Smooth muscle cell (in vitro differentiated cells): ENCODE data around the gene SCAND1. TPM values are rescaled to one million over a fixed set of nuclear protein-coding genes. Genes with fewer than 3 reads are reported as not detected.

ENCODE experiments used
- DNase-seq: peaks from one replicate; lab custom pipeline; 2025; ENCODE audit not compliant: unreplicated experiment; lab: John Stamatoyannopoulos, UW
- H2AFZ ChIP-seq: fragments of 200-600 bp; sonication (generic); 2 replicates; pipeline ENCODE4 v1.6.0; 2016; ENCODE audit warnings: antibody characterized with exemption, low read depth, mild to moderate bottlenecking
- H3F3A ChIP-seq: fragments of 200-600 bp; sonication (generic); 2 replicates; pipeline ENCODE4 v1.6.0; 2017; ENCODE audit warnings: antibody characterized with exemption, low read depth
- H3K27ac ChIP-seq: fragments of 200-600 bp; sonication (generic); 2 replicates; pipeline ENCODE4 v1.5.1; 2016; ENCODE audit warnings: low read depth, mild to moderate bottlenecking
- H3K27me3 ChIP-seq: fragments of 200-600 bp; sonication (generic); 2 replicates; pipeline ENCODE4 v1.6.1; 2016; ENCODE audit warnings: low read depth, mild to moderate bottlenecking
- H3K36me3 ChIP-seq: fragments of 200-600 bp; sonication (generic); 2 replicates; pipeline ENCODE4 v1.5.1; 2016; ENCODE audit warnings: low read depth
- H3K4me1 ChIP-seq: fragments of 200-600 bp; sonication (generic); 2 replicates; pipeline ENCODE4 v1.5.1; 2016; ENCODE audit warnings: low read depth
- H3K4me2 ChIP-seq: fragments of 200-600 bp; sonication (generic); 2 replicates; pipeline ENCODE4 v1.6.0; 2016; ENCODE audit warnings: mild to moderate bottlenecking
- H3K4me3 ChIP-seq: fragments of 200-600 bp; sonication (generic); 2 replicates; pipeline ENCODE4 v1.5.1; 2016; ENCODE audit warnings: mild to moderate bottlenecking
- H3K79me2 ChIP-seq: fragments of 200-600 bp; sonication (generic); 2 replicates; pipeline ENCODE4 v1.6.0; 2016; ENCODE audit warnings: low read depth, mild to moderate bottlenecking
- H3K9ac ChIP-seq: fragments of 200-600 bp; sonication (generic); 2 replicates; pipeline ENCODE4 v1.6.0; 2016; ENCODE audit warnings: low read depth
- H3K9me3 ChIP-seq: fragments of 200-600 bp; sonication (generic); replicated peaks from 2 replicates; pipeline ENCODE4 v1.5.1; 2016; ENCODE audit warnings: low read depth
- H4K20me1 ChIP-seq: fragments of 200-600 bp; sonication (generic); 2 replicates; pipeline ENCODE4 v1.6.0; 2016; ENCODE audit warnings: low read depth
- CTCF ChIP-seq: fragments of 200-600 bp; sonication (generic); IDR thresholded peaks from 2 replicates; pipeline ENCODE4 v1.5.1; 2017; ENCODE audit warnings: borderline replicate concordance, mild to moderate bottlenecking, antibody characterized with exemption; ENCODE audit not compliant: insufficient read depth, poor library complexity, severe bottlenecking
- WGBS: methylation state at CpG from one replicate; pipeline ENCODE4 v1.1.7; 2016; ENCODE audit warnings: low lambda C conversion rate; 5-methylcytosine and 5-hydroxymethylcytosine counted together
- polyA plus RNA-seq: library from polyadenylated mRNA; unstranded; fragments of >200 nt; fragmentation: Nextera tagmentation; extraction: Ambion mirVana; gene quantifications from 2 replicates; pipeline ENCODE4 v1.2.1, GENCODE V29; 2016
- small RNA-seq: library from RNA; depleted of rRNA; stranded (forward); fragments of <200 nt; gene quantifications from one replicate; pipeline ENCODE3, GENCODE V24; 2014
- total RNA-seq: library from RNA; depleted of rRNA; stranded (reverse); fragments of >200 nt; gene quantifications from 2 replicates; pipeline ENCODE4 v1.2.3, GENCODE V29; 2014

Gene SCAND1
- total and polyA plus RNA-seq, 2 experiments from 2014 or later, result 26.7 to 128 TPM

GRCh38 chr20:35903843-35904242 lies 50.5 kb downstream of the SCAND1 start:
- no peaks in the 10 kb centered on the region for H3K9me3 ChIP-seq
- H3K9ac ChIP-seq, result no peak overlapping the region
- no peak overlapping the region for H3K4me3 ChIP-seq
- WGBS, result 68% methylated on average over 3 of the region's 3 CpGs
- no peaks in the 10 kb centered on the region for H3K4me1 ChIP-seq
- H2AFZ ChIP-seq, result no peak overlapping the region
- H4K20me1 ChIP-seq, result peaks cover 24% of the 10 kb centered on the region
- no peak for TF ChIP-seq CTCF
- H3K27ac ChIP-seq, result no peak overlapping the region
- H3K4me2 ChIP-seq, result no peak overlapping the region
- no peaks in the 10 kb centered on the region for H3K27me3 ChIP-seq
- no peaks in the 10 kb centered on the region for H3K79me2 ChIP-seq
- H3K36me3 ChIP-seq, result no peaks in the 10 kb centered on the region
- DNase-seq, result no peak
- peaks cover 19% of the 10 kb centered on the region for H3F3A ChIP-seq

Small RNA genes within 50 kb of the gene (small RNA-seq; reads per million reads assigned to genes)
- gene RNU6-937P, result not detected

Other genes starting within 250 kb of the SCAND1 start
- gene RBM39, start 212.2 kb downstream of the SCAND1 start, total RNA-seq, result 408 and 449 TPM in 2 replicates
- gene RBM39, start 212.2 kb downstream of the SCAND1 start, polyA plus RNA-seq, result 139 and 196 TPM in 2 replicates
- 24.5 and 27.4 TPM in 2 replicates for gene PHF20, start 182.5 kb downstream of the SCAND1 start, total RNA-seq
- gene PHF20, start 182.5 kb downstream of the SCAND1 start, polyA plus RNA-seq, result 23.3 and 23.7 TPM in 2 replicates
- 4.8 and 10.2 TPM in 2 replicates for gene CNBD2, start 14.1 kb upstream of the SCAND1 start, total RNA-seq
- 0.18 and 2.8 TPM in 2 replicates for gene CNBD2, start 14.1 kb upstream of the SCAND1 start, polyA plus RNA-seq
- gene EPB41L1, start 200.2 kb upstream of the SCAND1 start, total RNA-seq, result 18.0 and 29.4 TPM in 2 replicates
- gene EPB41L1, start 200.2 kb upstream of the SCAND1 start, polyA plus RNA-seq, result 14.8 and 20.4 TPM in 2 replicates